Left kidney (tissue), 2 donors: ENCODE results near the gene LHPP. TPM values are rescaled to one million over a fixed set of nuclear protein-coding genes. Genes with fewer than 3 reads are reported as not detected.
"Not testable (repeated sequence)": the region's sequence is repeated elsewhere in the genome, so short reads cannot be mapped to it uniquely, and the experiment has no call there.

ENCODE experiments used
- DNase-seq: peaks from one replicate; pipeline ENCODE4 v3.0.0-alpha.2; 2013
- polyA plus RNA-seq: library from polyadenylated mRNA; unstranded; fragments of 120-200 nt; gene quantifications from one replicate; pipeline ENCODE4 v1.2.1, GENCODE V29; 2013; ENCODE audit not compliant: insufficient read length

Gene LHPP
- polyA plus RNA-seq, 1 donor = 17.9 TPM

GRCh38 chr10:124605856-124606812 lies 144.5 kb downstream of the LHPP start:
- DNase-seq = no peak

DNA sequence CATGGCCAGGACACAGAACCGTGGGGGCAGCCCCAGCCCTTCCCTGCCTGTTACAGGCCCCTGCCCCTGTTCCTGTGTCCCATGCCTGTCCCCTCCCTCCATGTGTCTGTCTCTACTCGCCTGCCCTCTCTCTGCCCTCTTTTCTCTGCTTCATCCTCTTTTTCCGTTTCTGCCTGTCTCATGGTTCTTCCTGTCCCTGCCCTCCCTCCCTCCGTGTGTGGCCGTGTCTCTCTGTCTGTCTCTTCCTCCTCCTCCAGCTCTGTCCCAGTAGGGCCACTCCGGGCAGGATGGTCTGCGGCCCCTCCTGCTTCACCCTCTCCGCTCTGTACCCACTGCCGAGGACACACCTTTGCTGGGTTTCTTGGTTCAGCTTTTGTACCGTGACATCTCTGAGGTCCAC lies 145.2 kb downstream of the LHPP start:
- DNase-seq = no peak

GRCh38 chr10:124607693-124608092 lies 146.1 kb downstream of the LHPP start:
- DNase-seq = no peak

- no peak for DNase-seq
Observed at GRCh38 chr10:124608093-124608721, 146.6 kb downstream of the LHPP start.

- DNase-seq = no peak
Observed at GRCh38 chr10:124609698-124610097, 148.1 kb downstream of the LHPP start.

GRCh38 chr10:124610186-124610585 lies 148.6 kb downstream of the LHPP start:
- not testable (repeated sequence) for DNase-seq

DNA sequence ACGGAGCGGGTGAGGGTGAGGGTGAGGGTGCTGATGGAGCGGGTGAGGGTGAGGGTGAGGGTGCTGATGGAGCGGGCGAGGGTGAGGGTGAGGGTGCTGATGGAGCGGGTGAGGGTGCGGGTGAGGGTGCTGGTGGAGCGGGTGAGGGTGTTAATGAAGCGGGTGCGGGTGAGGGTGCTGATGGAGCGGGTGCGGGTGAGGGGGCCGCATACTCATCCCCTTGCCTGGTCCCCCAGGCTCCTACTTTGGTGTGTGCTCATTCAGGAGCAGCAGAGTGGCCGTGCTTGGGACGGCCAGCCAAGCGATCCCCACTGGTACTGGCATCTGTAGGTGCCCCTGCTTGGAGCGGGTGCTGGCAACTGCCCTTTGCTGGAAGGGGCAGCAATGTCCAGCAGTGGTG lies 149.2 kb downstream of the LHPP start:
- not testable (repeated sequence) for DNase-seq

DNA sequence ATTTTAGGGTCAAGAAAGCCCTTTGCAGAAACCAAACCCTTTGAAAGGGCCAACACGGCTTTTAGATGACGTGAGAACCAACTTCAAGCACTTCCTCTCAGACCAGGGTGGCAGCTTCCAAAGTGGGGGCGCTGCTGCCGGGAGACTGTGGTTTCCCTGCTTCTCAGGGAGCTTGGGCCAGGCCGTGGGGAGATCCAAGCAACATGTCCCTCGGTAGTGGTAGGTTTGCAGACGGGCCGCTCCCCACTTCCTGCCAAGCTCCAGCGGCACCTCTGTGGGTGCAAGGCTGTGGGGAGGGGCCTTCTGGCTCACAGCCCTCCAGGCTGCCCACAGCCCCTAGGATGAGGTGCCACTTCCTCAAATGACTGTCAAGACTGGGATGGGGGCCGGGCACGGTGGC lies 150.1 kb downstream of the LHPP start:
- no peak for DNase-seq

GRCh38 chr10:124612611-124613498 lies 151.2 kb downstream of the LHPP start:
- no peak for DNase-seq

DNA sequence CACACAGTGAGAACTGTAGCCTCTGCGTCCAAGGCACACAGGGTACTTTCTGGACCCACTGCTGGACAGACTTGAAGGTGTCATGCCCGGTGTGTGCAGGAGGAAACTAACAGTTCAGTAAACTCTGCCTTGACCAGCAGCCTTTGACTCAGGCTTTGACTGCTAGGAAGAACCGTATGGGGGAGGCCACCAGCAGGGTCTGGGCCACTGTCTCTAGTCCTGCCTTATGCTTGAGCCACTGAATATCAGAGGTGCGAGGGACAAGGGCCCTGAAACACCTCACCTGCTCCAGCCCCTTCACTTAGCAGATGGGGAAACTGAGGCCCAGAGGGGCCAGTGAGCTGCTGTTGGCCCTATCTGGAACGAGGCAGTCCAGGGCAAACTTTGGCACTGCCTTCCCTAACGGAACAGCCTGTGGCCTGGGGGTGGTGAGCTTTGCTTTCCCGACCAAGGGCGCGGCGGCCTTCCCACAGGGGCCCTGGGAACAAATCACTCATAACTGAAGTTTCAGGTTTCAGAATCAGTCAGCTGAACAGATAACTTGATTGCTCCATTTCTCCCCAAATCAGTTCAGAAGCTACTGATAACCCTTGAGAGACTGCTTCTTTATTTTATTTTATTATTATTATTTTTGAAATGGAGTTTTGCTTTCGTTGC lies 152.5 kb downstream of the LHPP start:
- DNase-seq = no peak

- no peak for DNase-seq
Observed at GRCh38 chr10:124615259-124615658, 153.6 kb downstream of the LHPP start.

DNA sequence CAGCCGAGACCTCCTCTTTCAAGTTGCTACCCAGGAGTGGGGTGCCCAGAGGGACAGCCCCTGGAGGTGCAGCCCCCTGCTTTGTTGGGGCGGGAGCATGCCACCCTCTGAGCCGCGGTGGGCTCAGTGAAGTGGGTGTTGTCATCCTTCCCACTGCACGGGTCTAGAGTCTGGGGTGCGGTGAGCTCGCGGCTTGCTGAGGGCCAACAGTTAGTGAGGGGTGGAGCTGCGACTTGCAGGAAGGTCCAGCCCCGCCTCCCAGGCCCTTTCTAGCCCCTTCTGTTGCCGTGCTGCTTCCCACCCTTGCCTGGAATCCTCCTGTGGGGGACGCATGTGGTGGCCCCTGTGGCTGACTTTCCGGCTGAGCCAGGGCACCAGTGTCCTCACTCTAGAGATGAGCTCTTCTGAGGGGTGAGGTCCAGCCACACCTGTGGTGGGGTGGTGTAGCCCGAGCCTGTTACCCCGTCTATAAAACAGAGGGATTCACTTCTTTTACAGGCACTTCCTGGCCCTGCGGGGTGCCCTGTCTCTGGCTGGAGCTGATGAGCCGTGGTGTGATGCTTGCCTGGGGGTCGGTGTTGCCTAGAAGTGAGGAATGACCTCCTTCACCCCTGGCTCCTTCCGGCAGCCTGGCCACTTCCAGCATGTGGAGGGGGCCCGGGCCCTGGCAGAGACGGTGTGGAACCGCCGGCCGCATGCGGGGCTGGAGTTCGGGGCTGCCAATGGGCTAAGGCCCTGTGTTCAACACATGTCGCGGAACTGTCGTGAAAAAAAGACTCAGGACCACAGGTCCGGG lies 154.6 kb downstream of the LHPP start:
- DNase-seq = no peak

DNA sequence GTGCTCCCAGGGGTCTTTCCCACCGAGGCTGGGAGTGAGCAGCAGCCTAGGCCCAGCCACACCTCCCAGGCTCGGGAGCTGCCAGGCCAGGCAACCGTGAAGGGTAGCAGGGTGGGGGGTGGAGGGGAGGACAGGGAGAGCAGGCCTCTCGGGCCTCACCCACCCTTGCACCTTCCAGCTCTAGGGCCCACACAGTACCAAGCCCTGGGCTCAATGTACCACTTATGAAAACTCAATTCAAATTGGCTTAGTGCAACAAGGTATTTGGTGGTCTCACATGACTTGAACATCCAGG lies 155.2 kb downstream of the LHPP start:
- no peak for DNase-seq

GRCh38 chr10:124618470-124619073 lies 156.9 kb downstream of the LHPP start:
- no peak for DNase-seq

DNA sequence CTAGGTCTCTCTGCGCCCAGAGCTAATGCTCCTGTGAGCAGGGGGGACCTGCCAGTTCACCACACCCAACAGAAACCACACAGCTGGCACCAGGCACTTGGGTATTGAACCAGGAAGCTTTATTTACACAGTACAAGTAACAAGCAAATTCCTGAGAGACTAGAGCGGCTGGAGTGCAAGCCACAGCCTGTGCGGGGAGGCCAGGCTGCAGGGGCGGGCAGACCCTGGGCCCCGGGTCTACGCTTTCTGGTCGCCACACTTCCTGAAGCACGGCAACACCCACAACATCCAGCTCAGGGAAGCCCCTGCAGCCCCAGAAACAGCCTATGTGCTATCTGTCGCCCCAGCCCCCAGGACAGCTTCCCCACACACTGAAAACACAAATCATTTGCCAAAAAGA lies 157.6 kb downstream of the LHPP start:
- no peak for DNase-seq

GRCh38 chr10:124619802-124620490 lies 158.3 kb downstream of the LHPP start:
- DNase-seq = no peak

DNA sequence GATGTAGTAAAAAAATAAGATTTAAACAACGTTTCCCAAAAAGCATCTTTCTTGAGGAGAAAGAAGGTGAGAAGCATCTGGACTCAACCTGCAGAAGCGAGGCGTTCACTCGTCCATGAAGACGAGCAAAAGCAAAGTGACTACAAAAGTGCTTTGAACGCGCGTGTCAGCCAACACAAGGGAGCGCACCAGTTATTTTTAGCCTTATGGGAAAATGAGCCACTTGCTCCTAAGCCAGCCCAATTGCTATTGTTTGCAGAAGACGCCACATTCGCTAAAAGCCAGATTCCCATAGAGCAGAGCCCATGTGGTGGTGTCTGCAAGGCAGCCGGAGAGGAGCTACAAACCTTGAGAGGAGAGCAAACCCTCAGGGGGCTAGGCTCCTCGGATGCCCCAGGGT lies 160.0 kb downstream of the LHPP start:
- DNase-seq = no peak

DNA sequence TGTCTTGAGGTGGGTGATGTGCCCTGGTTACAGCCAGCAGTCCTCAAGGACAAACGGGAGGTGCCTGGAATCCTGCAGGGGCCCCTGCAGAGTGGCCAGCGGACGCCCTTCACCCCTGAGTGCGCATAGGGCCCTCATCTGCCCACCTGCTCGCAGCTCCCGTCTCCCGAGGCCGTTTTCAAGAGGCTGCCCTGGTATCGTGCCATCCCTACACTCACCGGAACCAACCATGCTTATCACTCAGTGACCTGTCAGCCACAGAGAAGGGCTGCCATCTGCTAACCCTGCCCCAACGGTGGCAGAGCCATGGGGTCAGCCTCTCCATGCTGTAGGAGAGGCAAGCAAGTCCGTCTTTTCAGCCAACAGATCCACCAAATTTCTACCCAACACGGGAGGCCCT lies 160.5 kb downstream of the LHPP start:
- no peak for DNase-seq

- DNase-seq = no peak
Observed at GRCh38 chr10:124622866-124623536, 161.4 kb downstream of the LHPP start.

GRCh38 chr10:124624006-124624405 lies 162.4 kb downstream of the LHPP start:
- no peak for DNase-seq
